GM23248 (cell line): ENCODE measurements around the gene ST6GALNAC6. TPM values are rescaled to one million over a fixed set of nuclear protein-coding genes. Genes with fewer than 3 reads are reported as not detected.

Source experiments
- DNase-seq: peaks from one replicate; pipeline ENCODE4 v3.0.0-alpha.2; 2015
- H2AFZ ChIP-seq: fragments of 200-600 bp; sonication (generic); 2 replicates; pipeline ENCODE4 v1.6.1; 2016; ENCODE audit warnings: antibody characterized with exemption
- H3F3A ChIP-seq: fragments of 200-600 bp; sonication (generic); 2 replicates; pipeline ENCODE4 v1.6.1; 2016; ENCODE audit warnings: mild to moderate bottlenecking, antibody characterized with exemption, mixed run types; ENCODE audit not compliant: insufficient read depth
- H3K27ac ChIP-seq: fragments of 200-600 bp; sonication (generic); 2 replicates; pipeline ENCODE4 v1.5.1; 2016; ENCODE audit warnings: mild to moderate bottlenecking
- H3K27me3 ChIP-seq: fragments of 200-600 bp; sonication (generic); replicated peaks from 2 replicates; pipeline ENCODE4 v1.6.1; 2016; ENCODE audit warnings: mild to moderate bottlenecking; ENCODE audit not compliant: insufficient read depth
- H3K36me3 ChIP-seq: fragments of 200-600 bp; sonication (generic); 2 replicates; pipeline ENCODE4 v1.6.1; 2016; ENCODE audit warnings: low read depth, mild to moderate bottlenecking
- H3K4me1 ChIP-seq: fragments of 200-600 bp; sonication (generic); 2 replicates; pipeline ENCODE4 v1.6.1; 2016; ENCODE audit warnings: mild to moderate bottlenecking; ENCODE audit not compliant: insufficient read depth
- H3K4me2 ChIP-seq: fragments of 200-600 bp; sonication (generic); one replicate; pipeline ENCODE4 v1.6.1; 2016; ENCODE audit warnings: mild to moderate bottlenecking; ENCODE audit not compliant: unreplicated experiment
- H3K4me3 ChIP-seq: fragments of 200-600 bp; sonication (generic); 2 replicates; pipeline ENCODE4 v1.5.1; 2016; ENCODE audit warnings: mild to moderate bottlenecking
- H3K79me2 ChIP-seq: fragments of 200-600 bp; sonication (generic); 2 replicates; pipeline ENCODE4 v1.6.1; 2016; ENCODE audit warnings: mild to moderate bottlenecking; ENCODE audit not compliant: insufficient read depth
- H3K9ac ChIP-seq: fragments of 200-600 bp; sonication (generic); 2 replicates; pipeline ENCODE4 v1.6.1; 2016; ENCODE audit warnings: mild to moderate bottlenecking
- H3K9me2 ChIP-seq: fragments of 200-600 bp; sonication (generic); 2 replicates; pipeline ENCODE4 v1.6.1; 2016; ENCODE audit warnings: mixed run types, mild to moderate bottlenecking, moderate library complexity; ENCODE audit not compliant: insufficient read depth
- H3K9me3 ChIP-seq: fragments of 200-600 bp; sonication (generic); one replicate; pipeline ENCODE4 v1.6.1; 2017; ENCODE audit warnings: low read depth
- H4K20me1 ChIP-seq: fragments of 200-600 bp; sonication (generic); 2 replicates; pipeline ENCODE4 v1.6.0; 2016; ENCODE audit not compliant: insufficient read depth
- EZH2 ChIP-seq: fragments of 200-600 bp; sonication (generic); IDR thresholded peaks from 2 replicates; pipeline ENCODE4 v1.6.1; 2018; ENCODE audit warnings: antibody characterized with exemption, mild to moderate bottlenecking; ENCODE audit not compliant: insufficient read depth, poor library complexity, severe bottlenecking
- EZH2phosphoT487 ChIP-seq: fragments of 200-600 bp; sonication (generic); IDR thresholded peaks from 2 replicates; pipeline ENCODE4 v1.6.1; 2018; ENCODE audit warnings: antibody characterized with exemption, moderate library complexity, mild to moderate bottlenecking, low read depth; ENCODE audit not compliant: insufficient read depth
- WGBS, 2 experiments: methylation state at CpG; one replicate each; pipeline ENCODE4 v1.1.6; 2015 to 2017; ENCODE audit warnings: low lambda C conversion rate in 2 of 2, low coverage in 1 of 2; ENCODE audit errors: missing lambda C conversion rate in 2 of 2; 5-methylcytosine and 5-hydroxymethylcytosine counted together
- in situ Hi-C: fragments of 300-500 bp; cut with MboI; formaldehyde crosslinking; loops from 2 replicates; pipeline ENCODE4 v1.15.0; 2020
- polyA plus RNA-seq: library from polyadenylated mRNA; unstranded; fragments of >200 nt; fragmentation: Nextera tagmentation; extraction: Ambion mirVana; gene quantifications from 2 replicates; pipeline ENCODE4 v1.2.1, GENCODE V29; 2016
- total RNA-seq: library from RNA; depleted of rRNA; stranded (reverse); fragments of >200 nt; shearing (Covaris generic); gene quantifications from 2 replicates; pipeline ENCODE4 v1.2.3, GENCODE V29; 2014

The ST6GALNAC6 gene
- total and polyA plus RNA-seq, 2 experiments from 2014 or later, result 81.1 to 88.0 TPM

- H3K27me3 ChIP-seq, result no peaks in the 10 kb centered on the region
- H3K4me1 ChIP-seq, result peaks cover 36% of the 10 kb centered on the region
- peak; percentile 98 for DNase-seq
- H3F3A ChIP-seq, result peaks cover 27% of the 10 kb centered on the region
- TF ChIP-seq EZH2 (no peak), EZH2phosphoT487 (no peak)
- H3K27ac ChIP-seq, result peak within 1 kb of the TSS; percentile 94
- peak within 1 kb of the TSS; percentile 75 for H2AFZ ChIP-seq
- peak within 1 kb of the TSS; percentile 85 for H3K4me2 ChIP-seq
- 2 to 3% methylated on average over 46 to 53 of the region's 71 CpGs for WGBS, 2 experiments
- no peaks in the 10 kb centered on the region for H3K36me3 ChIP-seq
- in situ Hi-C loops, result no loop called here
- peak within 1 kb of the TSS; percentile 76 for H3K4me3 ChIP-seq
- H3K9me2 ChIP-seq, result no peaks in the 10 kb centered on the region
- peak within 1 kb of the TSS; percentile 83 for H3K9ac ChIP-seq
- no peaks in the 10 kb centered on the region for H3K9me3 ChIP-seq
- H4K20me1 ChIP-seq, result no peaks in the 10 kb centered on the region
- H3K79me2 ChIP-seq, result peaks cover 22% of the 10 kb centered on the region
Measured at GRCh38 chr9:127916720-127917581, 17.5 kb upstream of the ST6GALNAC6 start, which contains the start of gene ST6GALNAC4. TSS of gene ST6GALNAC4 (minus strand) at chr9:127917041. CDS start at chr9:127916419, 622 bp downstream.

- WGBS, 2 experiments, result 23 to 30% methylated on average over 24 to 27 of the region's 27 CpGs
- H3K36me3 ChIP-seq, result no peaks in the 10 kb centered on the region; the same call in 1 of the 2 replicates
- peaks cover 27% of the 10 kb centered on the region for H3F3A ChIP-seq
- TF ChIP-seq EZH2 (no peak), EZH2phosphoT487 (no peak)
- H3K79me2 ChIP-seq, result peaks cover 22% of the 10 kb centered on the region
- H3K27ac ChIP-seq, result peak overlapping the region; percentile 22; the same call in 1 of the 2 replicates
- H3K9me2 ChIP-seq, result no peaks in the 10 kb centered on the region
- in situ Hi-C loops, result no loop called here
- H3K4me1 ChIP-seq, result peaks cover 33% of the 10 kb centered on the region
- peak overlapping the region; percentile 76 for H3K4me3 ChIP-seq
- H4K20me1 ChIP-seq, result no peaks in the 10 kb centered on the region
- H2AFZ ChIP-seq, result peak overlapping the region; percentile 75
- H3K9ac ChIP-seq, result peak overlapping the region; percentile 83
- peak overlapping the region; percentile 85 for H3K4me2 ChIP-seq
- no peaks in the 10 kb centered on the region for H3K9me3 ChIP-seq
- no peaks in the 10 kb centered on the region for H3K27me3 ChIP-seq
- DNase-seq, result peak; percentile 34
Measured at GRCh38 chr9:127915801-127916719, 16.7 kb upstream of the ST6GALNAC6 start.

- Histone ChIP-seq H3K79me2 (peaks cover 26% of the 10 kb centered on the region), H3F3A (peaks cover 25% of the 10 kb centered on the region), H3K9me3 (no peaks in the 10 kb centered on the region), H3K9me2 (no peaks in the 10 kb centered on the region), H3K9ac (no peak overlapping the region), H2AFZ (no peak overlapping the region), H3K36me3 (no peaks in the 10 kb centered on the region; the same call in 1 of the 2 replicates), H3K4me1 (peaks cover 33% of the 10 kb centered on the region), H4K20me1 (no peaks in the 10 kb centered on the region), H3K4me3 (no peak overlapping the region), H3K27ac (no peak overlapping the region), H3K4me2 (peak overlapping the region; percentile 85), H3K27me3 (no peaks in the 10 kb centered on the region)
- in situ Hi-C loops, result no loop called here
- WGBS, 2 experiments, result 79 to 82% methylated on average over 5 of the region's 5 CpGs
- peak; percentile 25 for DNase-seq
- TF ChIP-seq EZH2 (no peak), EZH2phosphoT487 (no peak)
Measured at GRCh38 chr9:127915325-127915752, 15.9 kb upstream of the ST6GALNAC6 start.

- H3K27ac ChIP-seq, result no peak overlapping the region
- H3K79me2 ChIP-seq, result peaks cover 26% of the 10 kb centered on the region
- H3F3A ChIP-seq, result peaks cover 15% of the 10 kb centered on the region
- H3K9ac ChIP-seq, result no peak overlapping the region
- H3K4me1 ChIP-seq, result peaks cover 19% of the 10 kb centered on the region
- TF ChIP-seq EZH2 (no peak), EZH2phosphoT487 (no peak)
- H3K4me3 ChIP-seq, result no peak overlapping the region
- no peaks in the 10 kb centered on the region for H4K20me1 ChIP-seq
- no peak for DNase-seq
- no peak overlapping the region for H2AFZ ChIP-seq
- H3K27me3 ChIP-seq, result no peaks in the 10 kb centered on the region
- no peak overlapping the region for H3K4me2 ChIP-seq
- in situ Hi-C loops, result no loop called here
- 98 to 100% methylated on average over 11 of the region's 11 CpGs for WGBS, 2 experiments
- no peaks in the 10 kb centered on the region for H3K9me2 ChIP-seq
- H3K36me3 ChIP-seq, result no peaks in the 10 kb centered on the region; the same call in 1 of the 2 replicates
- no peaks in the 10 kb centered on the region for H3K9me3 ChIP-seq
Measured at GRCh38 chr9:127913682-127914081, 14.3 kb upstream of the ST6GALNAC6 start.
